Mammary epithelial cell (primary cell): ENCODE measurements around the gene GARRE1.

Source experiments
- EZH2 ChIP-seq: IDR thresholded peaks from 2 replicates; pipeline ENCODE4 v1.6.1; 2012; ENCODE audit warnings: low read length, inconsistent platforms, borderline replicate concordance
- TF ChIP-seq, protein P1 (sequence below), 2 donors: IDR thresholded peaks in 1 of 2; conservative IDR thresholded peaks in 1 of 2; 2 replicates each; pipeline ENCODE4 v1.5.1; 2011 to 2012; ENCODE audit warnings: inconsistent platforms in 2 of 2, low read length in 2 of 2, mild to moderate bottlenecking in 2 of 2, control low read depth in 1 of 2, low read depth in 1 of 2; ENCODE audit not compliant: insufficient read depth in 1 of 2; ENCODE audit errors: extremely low read depth in 1 of 2

DNA sequence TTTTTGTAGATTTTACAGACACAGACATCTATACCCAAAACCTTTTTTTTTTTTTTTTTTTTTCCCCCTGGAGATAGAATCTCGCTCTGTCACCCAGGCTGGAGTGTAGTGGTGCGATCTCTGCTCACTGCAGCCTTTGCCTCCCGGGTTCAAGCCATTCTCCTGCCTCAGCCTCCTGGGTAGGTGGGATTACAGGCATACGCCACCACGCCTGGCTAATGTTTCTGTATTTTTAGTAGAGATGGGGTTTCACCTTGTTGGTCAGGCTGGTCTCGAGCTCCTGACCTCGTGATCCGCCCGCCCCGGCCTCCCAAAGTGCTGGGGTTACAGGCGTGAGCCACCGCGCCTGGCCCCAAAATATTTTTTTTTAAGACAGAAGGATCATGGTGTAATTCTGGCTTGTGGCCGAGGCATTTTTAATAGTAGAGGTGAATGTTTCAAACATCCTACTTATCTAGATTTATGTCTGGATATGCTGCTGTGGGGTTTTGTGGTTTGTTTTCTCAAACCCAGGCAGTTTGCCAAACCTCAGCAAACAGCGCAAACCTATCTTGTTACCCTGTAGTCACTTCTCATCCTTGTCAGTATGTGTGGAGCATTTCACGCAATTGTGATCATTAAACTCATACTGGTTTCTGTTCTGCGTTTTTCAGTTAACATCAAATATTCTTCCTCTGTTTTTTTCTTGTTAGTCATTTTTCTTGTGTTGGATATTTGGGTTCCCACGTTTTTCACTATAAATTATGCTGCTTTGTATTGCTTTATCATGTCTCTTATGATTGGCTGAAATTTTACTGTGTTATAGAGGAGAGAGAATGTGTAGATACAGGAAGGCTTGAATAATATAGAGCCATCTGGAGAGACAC lies 36.2 kb upstream of the GARRE1 start:
- TF ChIP-seq, protein P1, sequence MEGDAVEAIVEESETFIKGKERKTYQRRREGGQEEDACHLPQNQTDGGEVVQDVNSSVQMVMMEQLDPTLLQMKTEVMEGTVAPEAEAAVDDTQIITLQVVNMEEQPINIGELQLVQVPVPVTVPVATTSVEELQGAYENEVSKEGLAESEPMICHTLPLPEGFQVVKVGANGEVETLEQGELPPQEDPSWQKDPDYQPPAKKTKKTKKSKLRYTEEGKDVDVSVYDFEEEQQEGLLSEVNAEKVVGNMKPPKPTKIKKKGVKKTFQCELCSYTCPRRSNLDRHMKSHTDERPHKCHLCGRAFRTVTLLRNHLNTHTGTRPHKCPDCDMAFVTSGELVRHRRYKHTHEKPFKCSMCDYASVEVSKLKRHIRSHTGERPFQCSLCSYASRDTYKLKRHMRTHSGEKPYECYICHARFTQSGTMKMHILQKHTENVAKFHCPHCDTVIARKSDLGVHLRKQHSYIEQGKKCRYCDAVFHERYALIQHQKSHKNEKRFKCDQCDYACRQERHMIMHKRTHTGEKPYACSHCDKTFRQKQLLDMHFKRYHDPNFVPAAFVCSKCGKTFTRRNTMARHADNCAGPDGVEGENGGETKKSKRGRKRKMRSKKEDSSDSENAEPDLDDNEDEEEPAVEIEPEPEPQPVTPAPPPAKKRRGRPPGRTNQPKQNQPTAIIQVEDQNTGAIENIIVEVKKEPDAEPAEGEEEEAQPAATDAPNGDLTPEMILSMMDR (conservative IDR thresholded peaks at IDR 0.05 in 1 of 2, IDR thresholded peaks at IDR 0.05 in 1 of 2; ENCODE audit: extremely low read depth in 1 of 2, insufficient read depth in 1 of 2, low read depth in 1 of 2, low read length in 2 of 2) = no peak
- TF ChIP-seq EZH2 = no peak
